PC-9 (cell line): ENCODE results near the gene SLC6A1. TPM values are rescaled to one million over a fixed set of nuclear protein-coding genes. Genes with fewer than 3 reads are reported as not detected.

Source experiments
- BruUV-seq: library from RNA; stranded (reverse); fragments of 400-500 nt; replicated peaks from 2 replicates; lab custom pipeline; 2021; lab: Mats Ljungman, UMichigan
- CTCF ChIA-PET: fragments of 300-600 bp; sonication (Branson Sonifier 250); formaldehyde crosslinking; loops from one replicate; lab custom pipeline; 2022; ENCODE audit warnings: antibody characterized with exemption; lab: Charles Lee
- POLR2A ChIA-PET: fragments of 300-600 bp; sonication (Branson Sonifier 250); formaldehyde crosslinking; loops from one replicate; lab custom pipeline; 2022; ENCODE audit warnings: antibody characterized with exemption; ENCODE audit not compliant: unreplicated experiment; lab: Charles Lee
- DNase-seq, 2 experiments: peaks; one replicate each; pipeline versions ENCODE4 v3.0.0 to v3.0.0-alpha.2; 2015 to 2022; ENCODE audit warnings: mixed read lengths in 1 of 2
- H2AFZ ChIP-seq: fragments of 200-600 bp; sonication (generic); 2 replicates; pipeline ENCODE4 v1.8.1; 2017; ENCODE audit warnings: antibody characterized with exemption
- H3F3A ChIP-seq: fragments of 200-600 bp; sonication (generic); 2 replicates; pipeline ENCODE4 v1.8.1; 2017; ENCODE audit warnings: antibody characterized with exemption, mild to moderate bottlenecking, low read depth; ENCODE audit not compliant: insufficient read depth
- H3K27ac ChIP-seq: fragments of 200-600 bp; sonication (generic); 2 replicates; pipeline ENCODE4 v1.6.1; 2016; ENCODE audit warnings: mixed run types
- H3K27me3 ChIP-seq: fragments of 200-600 bp; sonication (generic); 2 replicates; pipeline ENCODE4 v1.6.1; 2016; ENCODE audit warnings: low read depth, mixed run types; ENCODE audit not compliant: insufficient read depth
- H3K36me3 ChIP-seq: fragments of 200-600 bp; sonication (generic); 2 replicates; pipeline ENCODE4 v1.6.1; 2016; ENCODE audit warnings: low read depth, mixed run types
- H3K4me1 ChIP-seq: fragments of 200-600 bp; sonication (generic); replicated peaks from 2 replicates; pipeline ENCODE4 v1.6.1; 2016; ENCODE audit warnings: mixed run types; ENCODE audit not compliant: insufficient read depth
- H3K4me2 ChIP-seq: fragments of 200-600 bp; sonication (generic); 2 replicates; pipeline ENCODE4 v1.6.1; 2017; ENCODE audit warnings: mixed run types
- H3K4me3 ChIP-seq: fragments of 200-600 bp; sonication (generic); 2 replicates; pipeline ENCODE4 v1.6.1; 2016; ENCODE audit warnings: mixed run types
- H3K79me2 ChIP-seq: fragments of 200-600 bp; sonication (generic); 2 replicates; pipeline ENCODE4 v1.6.1; 2017; ENCODE audit warnings: low read depth, mixed run types
- H3K9me2 ChIP-seq: fragments of 200-600 bp; sonication (generic); 2 replicates; pipeline ENCODE4 v1.8.1; 2017; ENCODE audit warnings: mild to moderate bottlenecking; ENCODE audit not compliant: insufficient read depth
- H3K9me3 ChIP-seq: fragments of 200-600 bp; sonication (generic); 2 replicates; pipeline ENCODE4 v1.8.1; 2016; ENCODE audit warnings: low read depth; ENCODE audit not compliant: insufficient read depth
- H4K20me1 ChIP-seq: fragments of 200-600 bp; sonication (generic); 2 replicates; pipeline ENCODE4 v1.8.1; 2017; ENCODE audit not compliant: insufficient read depth
- EZH2 ChIP-seq: fragments of 200-600 bp; sonication (generic); IDR thresholded peaks from 2 replicates; pipeline ENCODE4 v1.8.0; 2017; ENCODE audit warnings: antibody characterized with exemption, low read depth
- intact Hi-C: fragments of 100-400 bp; cut with micrococcal nuclease; formaldehyde crosslinking; loops from one replicate; pipeline ENCODE4 v1.10.0; 2022; ENCODE audit not compliant: unreplicated experiment
- total RNA-seq: library from RNA; stranded (reverse); gene quantifications from 2 replicates; pipeline ENCODE4 v1.2.3, GENCODE V29; 2021
- TF ChIP-seq, protein P1 (sequence below): fragments of 200-600 bp; sonication (generic); conservative IDR thresholded peaks from 2 replicates; pipeline ENCODE4 v1.6.1; 2017; ENCODE audit warnings: mixed run types, antibody characterized with exemption, mild to moderate bottlenecking, moderate library complexity

The SLC6A1 gene
- total RNA-seq, 1 experiment from 2014 or later = not detected

DNA sequence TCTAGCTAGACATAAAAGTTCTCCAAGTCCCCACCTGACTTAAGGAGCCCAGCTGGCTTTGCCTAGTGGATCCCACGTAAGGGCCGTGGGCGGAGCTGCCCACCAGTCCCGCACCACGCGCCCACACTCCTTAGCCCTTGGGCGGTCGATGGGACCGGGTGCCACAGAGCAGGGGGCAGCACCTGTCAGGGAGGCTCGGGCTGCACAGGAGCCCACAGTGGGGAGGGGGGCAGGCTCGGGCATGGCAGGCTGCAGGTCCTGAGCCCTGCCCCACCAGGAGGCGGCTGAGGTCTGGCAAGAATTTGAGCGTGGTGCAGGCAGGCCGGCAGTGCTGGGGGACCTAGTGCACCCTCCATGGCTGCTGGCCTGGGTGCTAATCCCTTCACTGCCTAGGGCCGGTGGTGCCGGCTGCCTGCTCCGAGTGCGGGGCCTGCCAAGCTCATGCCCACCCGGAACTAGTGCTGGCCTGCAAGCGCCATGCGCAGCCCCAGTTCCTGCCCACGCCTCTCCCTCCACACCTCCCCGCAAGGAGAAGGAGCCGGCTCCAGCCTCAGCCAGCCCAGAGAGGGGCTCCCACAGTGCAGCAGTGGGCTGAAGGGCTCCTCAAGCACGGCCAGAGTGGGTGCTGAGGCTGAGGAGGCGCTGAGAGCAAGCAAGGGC lies 78.7 kb downstream of the SLC6A1 start:
- no peak for DNase-seq
- Histone ChIP-seq H3K4me2 (no peak overlapping the region), H3F3A (peaks cover 3% of the 10 kb centered on the region; the same call in 1 of the 2 replicates), H2AFZ (no peak overlapping the region), H3K9me2 (no peaks in the 10 kb centered on the region), H4K20me1 (no peaks in the 10 kb centered on the region), H3K4me1 (no peaks in the 10 kb centered on the region), H3K79me2 (no peaks in the 10 kb centered on the region), H3K27ac (no peak overlapping the region), H3K9me3 (0 out of 2 replicates have a peak, but pooled peaks cover 4% of the 10 kb centered on the region), H3K27me3 (no peaks in the 10 kb centered on the region), H3K4me3 (no peak overlapping the region), H3K36me3 (no peaks in the 10 kb centered on the region)
- TF ChIP-seq EZH2 = no peak
- TF ChIP-seq, protein P1, sequence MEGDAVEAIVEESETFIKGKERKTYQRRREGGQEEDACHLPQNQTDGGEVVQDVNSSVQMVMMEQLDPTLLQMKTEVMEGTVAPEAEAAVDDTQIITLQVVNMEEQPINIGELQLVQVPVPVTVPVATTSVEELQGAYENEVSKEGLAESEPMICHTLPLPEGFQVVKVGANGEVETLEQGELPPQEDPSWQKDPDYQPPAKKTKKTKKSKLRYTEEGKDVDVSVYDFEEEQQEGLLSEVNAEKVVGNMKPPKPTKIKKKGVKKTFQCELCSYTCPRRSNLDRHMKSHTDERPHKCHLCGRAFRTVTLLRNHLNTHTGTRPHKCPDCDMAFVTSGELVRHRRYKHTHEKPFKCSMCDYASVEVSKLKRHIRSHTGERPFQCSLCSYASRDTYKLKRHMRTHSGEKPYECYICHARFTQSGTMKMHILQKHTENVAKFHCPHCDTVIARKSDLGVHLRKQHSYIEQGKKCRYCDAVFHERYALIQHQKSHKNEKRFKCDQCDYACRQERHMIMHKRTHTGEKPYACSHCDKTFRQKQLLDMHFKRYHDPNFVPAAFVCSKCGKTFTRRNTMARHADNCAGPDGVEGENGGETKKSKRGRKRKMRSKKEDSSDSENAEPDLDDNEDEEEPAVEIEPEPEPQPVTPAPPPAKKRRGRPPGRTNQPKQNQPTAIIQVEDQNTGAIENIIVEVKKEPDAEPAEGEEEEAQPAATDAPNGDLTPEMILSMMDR = no peak
- no TSS peak for BruUV-seq
- CTCF ChIA-PET = no interaction called here
- intact Hi-C loops = no loop called here
- POLR2A ChIA-PET = no interaction called here

- intact Hi-C loops = no loop called here
- TF ChIP-seq EZH2 = no peak
- TF ChIP-seq, protein P1 = no peak
- Histone ChIP-seq H2AFZ (no peak overlapping the region), H3K4me3 (no peak overlapping the region), H3K27me3 (no peaks in the 10 kb centered on the region), H3K79me2 (no peaks in the 10 kb centered on the region), H3K36me3 (no peaks in the 10 kb centered on the region), H3F3A (peaks cover 3% of the 10 kb centered on the region; the same call in 1 of the 2 replicates), H3K9me2 (no peaks in the 10 kb centered on the region), H3K9me3 (0 out of 2 replicates have a peak, but pooled peaks cover 4% of the 10 kb centered on the region), H3K4me1 (peaks cover 5% of the 10 kb centered on the region; the same call in 1 of the 2 replicates), H3K27ac (no peak overlapping the region), H4K20me1 (no peaks in the 10 kb centered on the region), H3K4me2 (no peak overlapping the region)
- ChIA-PET POLR2A (no interaction called here), CTCF (no interaction called here)
- no TSS peak for BruUV-seq
- DNase-seq = no peak
Measured at GRCh38 chr3:11072631-11073030, 80.1 kb downstream of the SLC6A1 start.

GRCh38 chr3:11074011-11074410 lies 81.5 kb downstream of the SLC6A1 start:
- Histone ChIP-seq H3K9me3 (peaks cover 4% of the 10 kb centered on the region; the same call in 1 of the 2 replicates), H3F3A (peaks cover under 1% of the 10 kb centered on the region; the same call in 1 of the 2 replicates), H3K36me3 (no peaks in the 10 kb centered on the region), H3K27me3 (no peaks in the 10 kb centered on the region), H3K4me3 (no peak overlapping the region), H3K79me2 (no peaks in the 10 kb centered on the region), H3K4me2 (no peak overlapping the region), H2AFZ (no peak overlapping the region), H3K27ac (no peak overlapping the region), H3K9me2 (no peaks in the 10 kb centered on the region), H4K20me1 (no peaks in the 10 kb centered on the region), H3K4me1 (peaks cover 7% of the 10 kb centered on the region; the same call in 1 of the 2 replicates)
- DNase-seq = no peak
- BruUV-seq = no TSS peak
- intact Hi-C loops = no loop called here
- ChIA-PET POLR2A (no interaction called here), CTCF (no interaction called here)
- no peak for TF ChIP-seq EZH2
- TF ChIP-seq, protein P1 = no peak
